DOHH2 (cell line): ENCODE results near the gene SLC25A33.

Experiments used
- H3F3A ChIP-seq: fragments of 200-600 bp; sonication (generic), shearing (Covaris generic); 2 replicates; pipeline ENCODE4 v1.6.0; 2016; ENCODE audit warnings: antibody characterized with exemption, mild to moderate bottlenecking; ENCODE audit not compliant: control insufficient read depth, insufficient read depth
- H3K27ac ChIP-seq: fragments of 200-600 bp; sonication (generic); 2 replicates; pipeline ENCODE4 v1.5.1; 2014; ENCODE audit warnings: low read depth, mild to moderate bottlenecking, low read length, moderate library complexity
- H3K27me3 ChIP-seq: fragments of 200-600 bp; sonication (generic); 2 replicates; pipeline ENCODE4 v1.6.1; 2014; ENCODE audit warnings: mild to moderate bottlenecking, low read length, mixed read lengths; ENCODE audit not compliant: control insufficient read depth
- H3K36me3 ChIP-seq: fragments of 200-600 bp; sonication (generic); 2 replicates; pipeline ENCODE4 v1.6.1; 2014; ENCODE audit warnings: mild to moderate bottlenecking, low read length, moderate library complexity, mixed read lengths; ENCODE audit not compliant: control insufficient read depth
- H3K4me1 ChIP-seq: fragments of 200-600 bp; sonication (generic); 2 replicates; pipeline ENCODE4 v1.6.1; 2014; ENCODE audit warnings: mild to moderate bottlenecking, low read length, mixed read lengths; ENCODE audit not compliant: control insufficient read depth
- H3K4me2 ChIP-seq: fragments of 200-600 bp; sonication (generic); 2 replicates; pipeline ENCODE4 v1.6.0; 2014; ENCODE audit warnings: mild to moderate bottlenecking, low read length, moderate library complexity
- H3K4me3 ChIP-seq: fragments of 200-600 bp; sonication (generic); 2 replicates; pipeline ENCODE4 v1.5.1; 2014; ENCODE audit warnings: mild to moderate bottlenecking, low read length, mixed read lengths
- H3K79me2 ChIP-seq: fragments of 200-600 bp; sonication (generic); 2 replicates; pipeline ENCODE4 v1.6.1; 2014; ENCODE audit warnings: mild to moderate bottlenecking, low read length, mixed read lengths; ENCODE audit not compliant: control insufficient read depth
- H3K9me2 ChIP-seq: fragments of 200-600 bp; sonication (generic); replicated peaks from 2 replicates; pipeline ENCODE4 v1.6.1; 2014; ENCODE audit warnings: mild to moderate bottlenecking, low read length, mixed read lengths; ENCODE audit not compliant: control insufficient read depth
- H3K9me3 ChIP-seq: fragments of 200-600 bp; sonication (generic); 2 replicates; pipeline ENCODE4 v1.6.1; 2014; ENCODE audit warnings: antibody characterized with exemption, low read length, mixed read lengths; ENCODE audit not compliant: control insufficient read depth, insufficient read depth
- H4K20me1 ChIP-seq: fragments of 200-600 bp; sonication (generic); 2 replicates; pipeline ENCODE4 v1.6.0; 2014; ENCODE audit warnings: low read depth, mild to moderate bottlenecking, antibody characterized with exemption, low read length, moderate library complexity; ENCODE audit not compliant: control insufficient read depth, insufficient read depth
- CTCF ChIP-seq: fragments of 200-600 bp; sonication (generic); IDR thresholded peaks from one replicate; pipeline ENCODE4 v1.5.1; 2014; ENCODE audit warnings: antibody characterized with exemption, mild to moderate bottlenecking, low read depth, low read length; ENCODE audit not compliant: poor library complexity, severe bottlenecking
- EZH2phosphoT487 ChIP-seq: fragments of 200-600 bp; sonication (generic); IDR thresholded peaks from 2 replicates; pipeline ENCODE4 v1.6.1; 2017; ENCODE audit warnings: borderline replicate concordance, mild to moderate bottlenecking, antibody characterized with exemption, low read length, moderate library complexity, mixed read lengths

Gene SLC25A33

DNA sequence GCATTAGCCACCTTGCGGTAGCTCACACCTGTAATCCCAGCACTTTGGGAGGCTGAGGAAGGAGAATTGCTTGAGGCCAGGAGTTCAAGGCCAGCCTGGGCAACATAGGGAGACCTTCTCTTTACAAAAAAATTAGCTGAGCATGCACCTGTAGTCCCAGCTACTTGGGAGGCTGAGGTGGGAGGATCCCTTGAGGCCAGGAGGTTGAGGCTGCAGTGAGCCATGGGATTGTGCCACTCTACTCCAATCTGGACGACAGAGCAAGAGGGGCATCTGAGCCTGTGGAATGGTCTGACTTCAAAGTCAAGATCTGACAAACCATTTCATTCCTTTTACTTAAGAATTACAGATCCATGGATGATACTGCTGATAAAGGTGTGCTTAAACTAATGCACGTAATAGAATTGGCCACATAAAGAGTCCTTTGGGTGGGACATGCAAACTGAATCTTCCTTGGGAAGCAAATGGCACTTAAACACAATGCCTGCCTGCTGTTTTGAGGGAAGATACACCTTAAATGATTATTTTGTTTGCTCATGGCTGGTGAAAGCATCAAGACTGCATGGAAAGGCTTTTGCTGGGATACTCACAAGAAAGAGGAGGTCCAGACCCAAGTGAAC lies 47.0 kb downstream of the SLC25A33 start:
- Histone ChIP-seq H4K20me1 (peaks cover 9% of the 10 kb centered on the region; the same call in 1 of the 2 replicates), H3K27ac (no peak overlapping the region), H3K9me3 (no peaks in the 10 kb centered on the region), H3K9me2 (no peaks in the 10 kb centered on the region), H3K4me2 (no peak overlapping the region), H3K27me3 (no peaks in the 10 kb centered on the region), H3K36me3 (peaks cover 14% of the 10 kb centered on the region; the same call in 1 of the 2 replicates), H3K4me3 (no peak overlapping the region), H3K79me2 (peaks cover 23% of the 10 kb centered on the region), H3F3A (peaks cover 21% of the 10 kb centered on the region), H3K4me1 (peaks cover 22% of the 10 kb centered on the region)
- TF ChIP-seq CTCF (no peak), EZH2phosphoT487 (no peak)

DNA sequence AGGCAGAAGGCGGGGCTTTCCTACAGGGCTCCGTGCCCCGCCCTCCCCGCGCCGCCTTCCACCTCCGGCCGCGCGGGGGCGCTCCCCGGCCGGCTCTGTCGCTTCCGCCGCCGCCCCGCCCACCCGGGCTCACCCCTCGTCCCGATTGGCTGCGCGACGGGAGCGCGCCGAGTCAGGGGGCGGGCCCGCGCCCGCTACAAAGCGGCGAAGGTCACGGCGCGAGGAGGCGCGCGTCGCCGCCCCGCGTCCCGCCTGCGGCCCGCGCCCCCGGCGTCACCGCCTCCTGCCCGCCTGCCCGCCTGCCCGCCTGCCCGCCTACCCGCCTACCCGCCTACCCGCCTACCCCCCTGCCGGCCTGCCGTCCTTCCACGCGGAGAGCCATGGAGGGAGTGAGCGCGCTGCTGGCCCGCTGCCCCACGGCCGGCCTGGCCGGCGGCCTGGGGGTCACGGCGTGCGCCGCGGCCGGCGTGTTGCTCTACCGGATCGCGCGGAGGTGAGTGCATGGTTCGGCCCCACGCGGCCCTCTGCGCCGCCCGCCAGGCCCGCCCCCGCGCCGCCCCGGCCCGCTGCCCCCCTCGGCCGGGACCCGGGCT lies 49.4 kb downstream of the SLC25A33 start, which contains the start of gene TMEM201:
Gene TMEM201 (plus strand): TSS at position 361 of the 593 bp plus-strand sequence. CDS start 20 bp downstream, at position 381.
- peaks cover 11% of the 10 kb centered on the region for H3K36me3 ChIP-seq
- peaks cover 47% of the 10 kb centered on the region for H3K79me2 ChIP-seq
- peak within 1 kb of the TSS; percentile 86 for H3K4me3 ChIP-seq
- H3K4me1 ChIP-seq = peaks cover 46% of the 10 kb centered on the region
- H3K9me2 ChIP-seq = no peaks in the 10 kb centered on the region
- H3F3A ChIP-seq = peaks cover 17% of the 10 kb centered on the region
- peaks cover 17% of the 10 kb centered on the region for H4K20me1 ChIP-seq
- no peaks in the 10 kb centered on the region for H3K9me3 ChIP-seq
- peak within 1 kb of the TSS; percentile 27 for H3K27ac ChIP-seq
- H3K27me3 ChIP-seq = no peaks in the 10 kb centered on the region
- TF ChIP-seq EZH2phosphoT487 (no peak), CTCF (peak; percentile 74)
- peak within 1 kb of the TSS; percentile 93 for H3K4me2 ChIP-seq

GRCh38 chr1:9589144-9589718 lies 50.0 kb downstream of the SLC25A33 start:
- peak overlapping the region; percentile 27 for H3K27ac ChIP-seq
- peaks cover 14% of the 10 kb centered on the region for H3F3A ChIP-seq
- peaks cover 51% of the 10 kb centered on the region for H3K4me1 ChIP-seq
- no peaks in the 10 kb centered on the region for H3K9me3 ChIP-seq
- TF ChIP-seq EZH2phosphoT487 (no peak), CTCF (no peak)
- H3K79me2 ChIP-seq = peaks cover 53% of the 10 kb centered on the region
- H3K9me2 ChIP-seq = no peaks in the 10 kb centered on the region
- H3K36me3 ChIP-seq = peaks cover 11% of the 10 kb centered on the region
- H3K4me3 ChIP-seq = peak overlapping the region; percentile 86
- H4K20me1 ChIP-seq = peaks cover 22% of the 10 kb centered on the region
- no peaks in the 10 kb centered on the region for H3K27me3 ChIP-seq
- peak overlapping the region; percentile 89 for H3K4me2 ChIP-seq
